Aorta (tissue), 5 donors: ENCODE results near the gene SMARCA1. TPM values are rescaled to one million over a fixed set of nuclear protein-coding genes. Genes with fewer than 3 reads are reported as not detected.

Source experiments
- ATAC-seq: fragments of 200-7000 bp; cut with Tn5 transposase; one replicate; pipeline ENCODE4 v1.9.1; 2022; ENCODE audit warnings: moderate library complexity; ENCODE audit not compliant: low FRiP score
- DNase-seq, 2 donors: peaks; one replicate each; pipeline ENCODE4 v3.0.0-alpha.2; 2020
- H3K27ac ChIP-seq, 2 donors: one replicate each; pipeline ENCODE4 v1.5.1; 2013; ENCODE audit warnings: low read length in 2 of 2, mild to moderate bottlenecking in 2 of 2, moderate library complexity in 2 of 2, control low read depth in 1 of 2, inconsistent platforms in 1 of 2, low read depth in 1 of 2
- H3K27me3 ChIP-seq, 2 donors: one replicate each; pipeline ENCODE4 v1.6.1; 2013; ENCODE audit warnings: control low read depth in 1 of 2, low read length in 1 of 2, mild to moderate bottlenecking in 1 of 2, moderate library complexity in 1 of 2; ENCODE audit not compliant: insufficient read depth in 2 of 2, control insufficient read depth in 1 of 2
- H3K36me3 ChIP-seq, 2 donors: one replicate each; pipeline ENCODE4 v1.6.1; 2013; ENCODE audit warnings: control low read depth in 1 of 2, low read length in 1 of 2, mild to moderate bottlenecking in 1 of 2; ENCODE audit not compliant: insufficient read depth in 2 of 2, control insufficient read depth in 1 of 2
- H3K4me1 ChIP-seq, 2 donors: one replicate each; pipeline ENCODE4 v1.6.1; 2013; ENCODE audit warnings: low read length in 2 of 2, control low read depth in 1 of 2, mild to moderate bottlenecking in 1 of 2, moderate library complexity in 1 of 2; ENCODE audit not compliant: insufficient read depth in 2 of 2, control insufficient read depth in 1 of 2
- H3K4me3 ChIP-seq, 2 donors: one replicate each; pipeline ENCODE4 v1.5.1; 2013; ENCODE audit warnings: low read length in 2 of 2, control low read depth in 1 of 2, mild to moderate bottlenecking in 1 of 2
- H3K9me3 ChIP-seq: one replicate; pipeline ENCODE4 v1.6.1; 2013; ENCODE audit warnings: mild to moderate bottlenecking, low read length; ENCODE audit not compliant: control insufficient read depth
- WGBS, 2 donors: extraction: QIAGEN DNeasy Blood & Tissue Kit; methylation state at CpG; one replicate each; pipeline ENCODE4 v1.1.7; 2013; 5-methylcytosine and 5-hydroxymethylcytosine counted together
- intact Hi-C, 2 donors: fragments of 100-400 bp; cut with DNase I; formaldehyde crosslinking; loops; one replicate each; pipeline versions ENCODE4 v1.14.2 to v1.15.0; 2022
- polyA plus RNA-seq, 2 donors: library from polyadenylated mRNA; stranded (reverse); fragments of 200-250 nt; gene quantifications; one replicate each; pipeline ENCODE4 v1.2.3, GENCODE V29; 2013
- total RNA-seq, 2 donors: library from RNA; stranded (reverse); fragmentation: NEBNext Ultra II Directional; extraction: Animal tissue kit (Norgen Biotek cat#: 25700); gene quantifications; one replicate each; pipeline ENCODE4 v1.2.1, GENCODE V29; 2021
- donor health status: healthy with polysubstance abuse.
- donor health status: Bipolar disorder and iron deficiency.
- donor health status: DM: no; HTN: no; CAD: no.
- donor health status: DM: no; HTN: no; CAD: no.
- donor health status: DM: yes; HTN: yes; CAD: no.

Gene SMARCA1
- total and polyA plus RNA-seq, 4 donors = 18.9 to 51.1 (median 39.8) TPM

GRCh38 chrX:129540068-129540653 is 16.9 kb upstream of the SMARCA1 start, which contains the start of gene OCRL:
OCRL (plus strand) TSS chrX:129540259; CDS start chrX:129540440, 181 bp downstream.
- Histone ChIP-seq H3K36me3 (no peaks in the 10 kb centered on the region), H3K27me3 (no peaks in the 10 kb centered on the region), H3K9me3 (no peaks in the 10 kb centered on the region), H3K27ac (peak within 1 kb of the TSS in 1 of 2 donors; percentile 17), H3K4me1 (no peaks in the 10 kb centered on the region), H3K4me3 (peak within 1 kb of the TSS; percentile 23 to 63)
- intact Hi-C loops = no loop called here
- WGBS, 2 donors = 0 to 17% methylated on average over 28 to 56 of the region's 60 CpGs
- ATAC-seq = peak; percentile 85
- DNase-seq = peak; percentile 81 to 90

GRCh38 chrX:129534816-129535578 is 11.7 kb upstream of the SMARCA1 start:
- ATAC-seq = no peak
- DNase-seq = no peak
- intact Hi-C loops = no loop called here
- WGBS, 2 donors = 69 to 91% methylated on average over 4 of the region's 4 CpGs
- no peaks in the 10 kb centered on the region for H3K27me3 ChIP-seq
- no peak overlapping the region for H3K27ac ChIP-seq
- no peaks in the 10 kb centered on the region for H3K9me3 ChIP-seq
- no peak overlapping the region for H3K4me3 ChIP-seq
- H3K4me1 ChIP-seq = no peaks in the 10 kb centered on the region
- H3K36me3 ChIP-seq = no peaks in the 10 kb centered on the region

GRCh38 chrX:129531132-129531531 is 7.8 kb upstream of the SMARCA1 start:
- Histone ChIP-seq H3K27me3 (no peaks in the 10 kb centered on the region), H3K4me3 (no peak overlapping the region), H3K36me3 (no peaks in the 10 kb centered on the region), H3K4me1 (no peaks in the 10 kb centered on the region), H3K9me3 (no peaks in the 10 kb centered on the region), H3K27ac (no peak overlapping the region)
- 71 to 78% methylated on average over 1 of the region's 1 CpG for WGBS, 2 donors
- no peak for DNase-seq
- intact Hi-C loops = no loop called here
- ATAC-seq = no peak

GRCh38 chrX:129530410-129530809 is 7.1 kb upstream of the SMARCA1 start:
- H3K27ac ChIP-seq = no peak overlapping the region
- H3K9me3 ChIP-seq = no peaks in the 10 kb centered on the region
- no peaks in the 10 kb centered on the region for H3K36me3 ChIP-seq
- intact Hi-C loops = no loop called here
- WGBS, 2 donors = 83 to 95% methylated on average over 5 of the region's 5 CpGs
- H3K4me1 ChIP-seq = no peaks in the 10 kb centered on the region
- ATAC-seq (no peak), DNase-seq (no peak)
- no peak overlapping the region for H3K4me3 ChIP-seq
- no peaks in the 10 kb centered on the region for H3K27me3 ChIP-seq

GRCh38 chrX:129529685-129530281 is 6.5 kb upstream of the SMARCA1 start:
- H3K4me3 ChIP-seq = no peak overlapping the region
- DNase-seq (no peak), ATAC-seq (no peak)
- intact Hi-C loops = no loop called here
- H3K4me1 ChIP-seq = no peaks in the 10 kb centered on the region
- WGBS, 2 donors = 49 to 54% methylated on average over 4 of the region's 4 CpGs
- no peaks in the 10 kb centered on the region for H3K9me3 ChIP-seq
- no peaks in the 10 kb centered on the region for H3K36me3 ChIP-seq
- H3K27ac ChIP-seq = no peak overlapping the region
- H3K27me3 ChIP-seq = no peaks in the 10 kb centered on the region

GRCh38 chrX:129525896-129526295 is 2.6 kb upstream of the SMARCA1 start:
- Histone ChIP-seq H3K36me3 (no peaks in the 10 kb centered on the region), H3K9me3 (no peaks in the 10 kb centered on the region), H3K4me1 (no peaks in the 10 kb centered on the region), H3K4me3 (no peak overlapping the region), H3K27ac (no peak overlapping the region), H3K27me3 (no peaks in the 10 kb centered on the region)
- intact Hi-C loops = no loop called here
- 42 to 47% methylated on average over 3 of the region's 3 CpGs for WGBS, 2 donors
- DNase-seq (no peak), ATAC-seq (no peak)

- Histone ChIP-seq H3K9me3 (no peaks in the 10 kb centered on the region), H3K4me1 (no peaks in the 10 kb centered on the region), H3K27me3 (no peaks in the 10 kb centered on the region), H3K27ac (no peak overlapping the region), H3K36me3 (no peaks in the 10 kb centered on the region), H3K4me3 (no peak overlapping the region)
- DNase-seq (no peak), ATAC-seq (no peak)
- WGBS, 2 donors = 58 to 61% methylated on average over 4 of the region's 4 CpGs
- intact Hi-C loops = no loop called here
Observed at GRCh38 chrX:129525162-129525561, 1.9 kb upstream of the SMARCA1 start.

GRCh38 chrX:129524250-129524850 is 1.1 kb upstream of the SMARCA1 start:
- ATAC-seq (no peak), DNase-seq (no peak)
- 63 to 90% methylated on average over 3 of the region's 3 CpGs for WGBS, 2 donors
- intact Hi-C loops = no loop called here
- Histone ChIP-seq H3K27me3 (no peaks in the 10 kb centered on the region), H3K9me3 (no peaks in the 10 kb centered on the region), H3K4me1 (no peaks in the 10 kb centered on the region), H3K27ac (no peak overlapping the region), H3K4me3 (no peak overlapping the region), H3K36me3 (no peaks in the 10 kb centered on the region)
